Cardiac muscle cell (in vitro differentiated cells and primary cell): Measurements from ENCODE around the gene STK35. TPM values are rescaled to one million over a fixed set of nuclear protein-coding genes. Genes with fewer than 3 reads are reported as not detected.

Source experiments
- DNase-seq, 2 donors: peaks; one replicate each; pipeline versions ENCODE4 v3.0.0 to v3.0.0-alpha.2; 2010 to 2017; ENCODE audit warnings: low read depth in 1 of 2, low spot score in 1 of 2
- H3K27ac ChIP-seq: fragments of 200-600 bp; sonication (generic); 2 replicates; pipeline ENCODE4 v1.5.1; 2016
- H3K27me3 ChIP-seq: fragments of 200-600 bp; sonication (generic); 2 replicates; pipeline ENCODE4 v1.6.0; 2016; ENCODE audit warnings: control low read depth
- H3K36me3 ChIP-seq: fragments of 200-600 bp; sonication (generic); 2 replicates; pipeline ENCODE4 v1.5.1; 2016; ENCODE audit warnings: control low read depth
- H3K4me1 ChIP-seq: fragments of 200-600 bp; sonication (generic); 2 replicates; pipeline ENCODE4 v1.8.1; 2017; ENCODE audit warnings: low read depth, mild to moderate bottlenecking, mixed run types
- H3K4me3 ChIP-seq: fragments of 200-600 bp; sonication (generic); 2 replicates; pipeline ENCODE4 v1.5.1; 2016; ENCODE audit warnings: mild to moderate bottlenecking
- H3K9me3 ChIP-seq: fragments of 200-600 bp; sonication (generic); 2 replicates; pipeline ENCODE4 v1.5.1; 2017; ENCODE audit warnings: low read depth, mild to moderate bottlenecking, control low read depth
- polyA plus RNA-seq: library from polyadenylated mRNA; unstranded; fragments of >200 nt; fragmentation: Nextera tagmentation; extraction: Ambion mirVana; gene quantifications from 2 replicates; pipeline ENCODE4 v1.2.1, GENCODE V29; 2016
- total RNA-seq: library from RNA; depleted of rRNA; stranded (reverse); fragments of >200 nt; gene quantifications from 2 replicates; pipeline ENCODE4 v1.2.3, GENCODE V29; 2016
- TF ChIP-seq, protein P1 (sequence below): IDR thresholded peaks from 2 replicates; pipeline ENCODE4 v1.5.1; 2012; ENCODE audit warnings: low read depth, mild to moderate bottlenecking, low read length

STK35 gene
- total and polyA plus RNA-seq, 2 experiments from 2014 or later: 10.0 to 21.4 TPM

DNA sequence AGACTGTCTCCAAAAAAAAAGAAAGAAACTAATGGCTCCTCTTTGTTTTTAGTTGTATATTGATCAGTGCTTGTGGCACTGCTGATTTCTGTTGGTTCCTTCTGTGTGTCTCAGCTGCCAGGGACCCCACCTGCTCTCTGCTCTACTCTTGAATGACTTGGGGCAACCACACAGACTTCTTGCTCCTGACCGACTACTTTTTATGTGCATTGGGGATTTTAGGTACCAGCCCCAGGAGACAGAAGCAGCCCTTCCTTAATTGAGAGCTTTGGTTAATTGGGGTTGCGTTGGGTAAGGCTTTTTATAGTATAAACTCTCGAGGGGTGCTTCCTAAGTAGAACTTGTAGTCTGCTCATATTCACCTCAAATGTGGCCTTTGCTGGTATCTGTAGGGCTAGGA, 6.9 kb downstream of the STK35 start:
- no peak for DNase-seq
- H3K36me3 ChIP-seq: peaks cover 3% of the 10 kb centered on the region

DNA sequence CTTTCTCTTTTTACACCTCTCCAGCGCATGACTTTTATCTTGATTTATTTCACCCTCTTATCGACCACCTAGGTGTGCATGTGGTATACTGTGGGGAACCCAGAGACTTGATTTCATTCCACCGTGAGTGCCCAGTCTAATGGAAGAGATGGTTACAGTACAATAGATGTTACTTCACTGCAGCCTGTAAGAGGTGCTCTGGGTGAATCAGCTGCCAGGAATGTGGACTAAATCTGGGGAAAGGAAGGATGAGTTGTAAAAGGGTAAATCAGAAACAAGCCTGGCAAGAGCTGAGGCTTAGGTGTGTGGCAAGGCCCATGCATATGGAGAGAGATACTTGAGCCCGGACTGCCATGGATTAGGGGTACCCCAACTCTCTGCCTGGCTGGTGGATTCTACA, 7.4 kb downstream of the STK35 start:
- Histone ChIP-seq H3K36me3 (peaks cover 3% of the 10 kb centered on the region), H3K27me3 (no peaks in the 10 kb centered on the region), H3K27ac (peak overlapping the region; percentile 2), H3K4me3 (no peak overlapping the region), H3K9me3 (no peaks in the 10 kb centered on the region), H3K4me1 (peaks cover 12% of the 10 kb centered on the region)
- TF ChIP-seq, protein P1, sequence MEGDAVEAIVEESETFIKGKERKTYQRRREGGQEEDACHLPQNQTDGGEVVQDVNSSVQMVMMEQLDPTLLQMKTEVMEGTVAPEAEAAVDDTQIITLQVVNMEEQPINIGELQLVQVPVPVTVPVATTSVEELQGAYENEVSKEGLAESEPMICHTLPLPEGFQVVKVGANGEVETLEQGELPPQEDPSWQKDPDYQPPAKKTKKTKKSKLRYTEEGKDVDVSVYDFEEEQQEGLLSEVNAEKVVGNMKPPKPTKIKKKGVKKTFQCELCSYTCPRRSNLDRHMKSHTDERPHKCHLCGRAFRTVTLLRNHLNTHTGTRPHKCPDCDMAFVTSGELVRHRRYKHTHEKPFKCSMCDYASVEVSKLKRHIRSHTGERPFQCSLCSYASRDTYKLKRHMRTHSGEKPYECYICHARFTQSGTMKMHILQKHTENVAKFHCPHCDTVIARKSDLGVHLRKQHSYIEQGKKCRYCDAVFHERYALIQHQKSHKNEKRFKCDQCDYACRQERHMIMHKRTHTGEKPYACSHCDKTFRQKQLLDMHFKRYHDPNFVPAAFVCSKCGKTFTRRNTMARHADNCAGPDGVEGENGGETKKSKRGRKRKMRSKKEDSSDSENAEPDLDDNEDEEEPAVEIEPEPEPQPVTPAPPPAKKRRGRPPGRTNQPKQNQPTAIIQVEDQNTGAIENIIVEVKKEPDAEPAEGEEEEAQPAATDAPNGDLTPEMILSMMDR: no peak
- peak in 1 of 2 donors; percentile 64 for DNase-seq

More for the DNA sequence above, 6.9 kb downstream of the STK35 start:
- Histone ChIP-seq H3K9me3 (no peaks in the 10 kb centered on the region), H3K27me3 (no peaks in the 10 kb centered on the region), H3K4me1 (peaks cover 16% of the 10 kb centered on the region), H3K27ac (no peak overlapping the region), H3K4me3 (no peak overlapping the region)
- TF ChIP-seq, protein P1: no peak

DNA sequence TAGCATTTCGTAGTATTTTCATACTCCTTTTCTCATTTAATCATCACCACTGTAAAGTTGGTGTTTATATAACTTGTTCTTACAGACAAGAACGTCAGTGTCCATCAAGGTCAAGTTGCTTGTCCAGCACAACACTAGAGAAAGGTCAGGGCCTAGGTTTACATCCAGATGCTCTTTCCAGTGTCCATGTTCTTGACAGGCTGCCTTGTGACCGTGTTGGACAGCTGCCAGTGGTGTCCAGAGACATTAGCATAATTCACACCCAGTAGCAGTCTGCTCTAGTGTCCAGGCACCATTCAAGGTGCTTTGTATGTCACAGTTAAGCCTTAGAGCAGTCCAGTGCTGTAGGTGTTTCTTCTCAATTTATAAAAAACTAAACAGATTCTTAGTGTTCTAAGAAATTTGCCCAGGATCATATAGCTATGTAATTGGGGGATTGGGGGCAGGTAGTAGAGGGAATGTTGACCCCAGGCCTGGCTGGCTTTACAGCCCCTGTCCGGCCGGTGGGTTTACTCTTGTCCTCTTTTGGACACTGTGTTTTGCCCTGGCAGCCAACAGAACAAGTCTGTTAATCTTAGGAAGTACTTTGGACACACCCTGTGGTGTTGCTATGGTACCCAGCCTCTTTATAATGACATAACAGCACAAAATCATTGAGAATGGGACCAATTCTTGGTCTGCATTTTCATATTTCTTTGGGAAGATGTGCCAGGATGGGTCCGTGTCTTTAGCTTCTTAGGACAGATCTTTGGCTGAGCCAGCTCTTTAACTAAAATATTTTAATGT, 8.0 kb downstream of the STK35 start:
- TF ChIP-seq, protein P1: no peak
- H3K4me1 ChIP-seq: peaks cover 6% of the 10 kb centered on the region
- peak overlapping the region; percentile 2 for H3K27ac ChIP-seq

DNA sequence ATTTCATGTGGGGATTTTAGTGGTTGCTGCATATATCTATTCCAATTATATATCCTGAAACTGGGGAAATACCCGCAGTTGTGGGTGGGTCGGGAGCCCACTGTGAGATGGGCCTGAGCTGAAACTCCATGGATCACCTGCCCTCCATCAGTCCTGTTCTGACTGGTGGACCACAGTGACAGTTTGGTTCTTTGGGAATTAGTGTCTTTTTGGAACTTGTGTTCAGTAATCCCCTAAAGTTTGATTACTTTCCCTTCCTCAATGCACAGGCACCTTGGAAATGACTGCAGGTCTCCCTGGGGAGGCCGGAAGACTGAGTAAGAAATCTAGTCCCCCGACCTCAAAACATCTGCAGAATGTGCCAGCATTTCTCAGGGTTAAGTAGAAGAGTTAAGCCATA, 11.3 kb downstream of the STK35 start:
- DNase-seq: no peak
- Histone ChIP-seq H3K4me3 (no peak overlapping the region), H3K4me1 (peaks cover 4% of the 10 kb centered on the region), H3K36me3 (peaks cover 7% of the 10 kb centered on the region), H3K27me3 (no peaks in the 10 kb centered on the region), H3K27ac (no peak overlapping the region), H3K9me3 (no peaks in the 10 kb centered on the region)
- TF ChIP-seq, protein P1: no peak

More for the DNA sequence above, 8.0 kb downstream of the STK35 start:
- no peaks in the 10 kb centered on the region for H3K27me3 ChIP-seq
- H3K4me3 ChIP-seq: no peak overlapping the region
- DNase-seq: peak; percentile 27 to 59
- no peaks in the 10 kb centered on the region for H3K9me3 ChIP-seq
- peaks cover 3% of the 10 kb centered on the region for H3K36me3 ChIP-seq

DNA sequence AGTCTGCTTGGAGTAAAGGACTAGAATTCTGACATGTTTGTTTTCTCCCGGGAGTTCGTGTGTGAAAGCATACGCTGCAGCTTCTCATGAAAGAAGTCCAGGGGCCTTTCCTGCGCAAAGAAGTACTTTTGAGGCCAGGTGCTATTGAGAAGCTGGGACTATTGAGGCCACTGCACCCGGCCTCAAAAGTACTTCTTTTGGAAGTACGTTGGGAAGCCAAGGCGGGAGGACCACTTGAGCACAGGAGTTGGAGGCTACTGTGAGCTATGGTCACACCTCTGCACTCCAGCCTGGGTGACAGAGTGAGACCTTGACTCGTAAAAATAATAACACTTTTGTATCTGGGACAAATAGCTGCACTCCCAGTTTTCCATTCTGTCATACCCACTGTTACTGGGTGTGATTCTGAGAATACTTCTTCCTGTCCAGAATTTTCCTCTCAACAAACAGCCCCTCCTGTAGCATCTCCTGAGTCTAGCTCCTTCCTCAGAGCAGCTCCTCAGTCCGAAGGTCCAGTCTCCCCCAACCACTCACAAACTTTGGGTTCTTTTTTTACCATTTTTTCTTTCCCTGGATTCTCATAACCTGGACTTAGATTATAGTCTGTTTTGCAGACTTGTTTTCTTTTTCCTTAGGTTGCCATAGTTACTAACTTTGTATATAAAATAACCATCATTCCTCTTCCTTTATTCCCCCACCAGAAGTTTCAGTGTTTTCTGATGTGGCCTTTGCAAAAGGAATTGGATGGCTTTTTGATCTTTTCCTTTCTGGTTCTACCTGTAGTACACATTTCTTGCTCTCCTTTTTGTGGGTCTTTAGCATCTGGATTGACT, 12.7 kb downstream of the STK35 start:
- Histone ChIP-seq H3K27ac (no peak overlapping the region), H3K4me1 (peaks cover under 1% of the 10 kb centered on the region), H3K27me3 (no peaks in the 10 kb centered on the region), H3K9me3 (no peaks in the 10 kb centered on the region), H3K4me3 (no peak overlapping the region), H3K36me3 (peaks cover 12% of the 10 kb centered on the region)
- no peak for DNase-seq
- TF ChIP-seq, protein P1: no peak
